Neutrophil (primary cell): ENCODE data around the gene PLEKHM3.

Experiments
- H3K27ac ChIP-seq: fragments of 200-600 bp; sonication (generic); 2 replicates; pipeline ENCODE4 v1.5.1; 2016; ENCODE audit warnings: mild to moderate bottlenecking, moderate library complexity
- H3K27me3 ChIP-seq: fragments of 200-600 bp; sonication (generic); 2 replicates; pipeline ENCODE4 v1.6.0; 2016; ENCODE audit warnings: mild to moderate bottlenecking
- H3K36me3 ChIP-seq: fragments of 200-600 bp; sonication (generic); 2 replicates; pipeline ENCODE4 v1.5.1; 2017
- H3K4me1 ChIP-seq, 2 experiments: fragments of 200-600 bp in 1 of 2; sonication (generic) in 1 of 2; 1 replicate in 1 of 2; 2 replicates in 1 of 2; pipeline versions ENCODE4 v1.5.1 to v1.6.1; 2013 to 2016; ENCODE audit warnings: low read depth in 1 of 2, low read length in 1 of 2, mild to moderate bottlenecking in 1 of 2, moderate library complexity in 1 of 2; ENCODE audit not compliant: control insufficient read depth in 1 of 2, insufficient read depth in 1 of 2
- H3K4me3 ChIP-seq, 2 experiments: fragments of 200-600 bp in 1 of 2; sonication (generic) in 1 of 2; 1 replicate in 1 of 2; 2 replicates in 1 of 2; pipeline ENCODE4 v1.5.1; 2013 to 2016; ENCODE audit warnings: low read depth in 1 of 2, low read length in 1 of 2, mild to moderate bottlenecking in 1 of 2, moderate library complexity in 1 of 2
- H3K9me3 ChIP-seq: fragments of 200-600 bp; sonication (generic); 2 replicates; pipeline ENCODE4 v1.5.1; 2016
- CTCF ChIP-seq: fragments of 200-600 bp; sonication (generic); IDR thresholded peaks from 2 replicates; pipeline ENCODE4 v1.5.1; 2016; ENCODE audit warnings: antibody characterized with exemption

Gene PLEKHM3

GRCh38 chr2:207934720-207935119 lies 90.6 kb downstream of the PLEKHM3 start:
- Histone ChIP-seq H3K9me3 (no peaks in the 10 kb centered on the region), H3K27ac (no peak overlapping the region), H3K4me3 (no peak overlapping the region), H3K27me3 (no peaks in the 10 kb centered on the region), H3K36me3 (peaks cover 18% of the 10 kb centered on the region), H3K4me1 (peaks cover 7 to 10% of the 10 kb centered on the region in 2 experiments)
- no peak for TF ChIP-seq CTCF

DNA sequence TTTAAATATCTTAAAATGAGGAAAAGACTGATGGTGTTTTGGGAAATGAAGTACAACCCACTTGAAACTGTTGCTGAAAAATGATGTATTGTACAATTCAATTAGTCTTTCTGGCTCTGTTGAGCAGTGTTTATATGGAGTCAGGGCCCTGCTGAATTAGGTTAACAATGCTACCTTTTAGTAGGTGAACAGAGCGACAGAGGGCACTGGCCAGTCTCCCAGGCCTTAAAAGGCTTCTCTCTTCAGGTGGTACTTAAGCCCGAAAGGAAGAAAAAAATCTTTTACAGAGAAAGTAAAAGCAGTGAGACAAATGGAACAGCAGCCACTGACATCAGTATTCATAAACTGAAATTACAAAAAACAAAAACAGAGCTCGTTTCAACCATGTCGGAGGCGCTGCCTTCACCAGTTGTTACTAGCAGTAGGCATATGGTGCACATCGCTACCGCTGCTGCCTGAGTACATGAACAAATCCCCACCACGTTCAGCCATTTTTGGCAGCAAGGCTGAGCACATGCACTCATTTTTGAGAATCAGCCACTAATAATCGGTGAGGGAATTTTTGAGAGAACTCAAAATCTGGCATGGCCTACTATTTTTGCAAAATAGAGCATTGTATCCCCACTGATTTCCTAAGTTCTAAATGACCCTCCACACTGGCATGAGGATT lies 91.8 kb downstream of the PLEKHM3 start:
- no peak overlapping the region for H3K27ac ChIP-seq
- peaks cover 7 to 10% of the 10 kb centered on the region in 2 experiments for H3K4me1 ChIP-seq
- H3K36me3 ChIP-seq, result peaks cover 26% of the 10 kb centered on the region
- H3K4me3 ChIP-seq, result no peak overlapping the region
- no peaks in the 10 kb centered on the region for H3K9me3 ChIP-seq
- no peak for TF ChIP-seq CTCF
- H3K27me3 ChIP-seq, result no peaks in the 10 kb centered on the region

- no peak for TF ChIP-seq CTCF
- H3K9me3 ChIP-seq, result no peaks in the 10 kb centered on the region
- H3K4me1 ChIP-seq, result peaks cover 7 to 10% of the 10 kb centered on the region in 2 experiments
- peaks cover 31% of the 10 kb centered on the region for H3K36me3 ChIP-seq
- no peaks in the 10 kb centered on the region for H3K27me3 ChIP-seq
- no peak overlapping the region for H3K27ac ChIP-seq
- H3K4me3 ChIP-seq, result no peak overlapping the region
Measured at GRCh38 chr2:207932106-207932505, 93.2 kb downstream of the PLEKHM3 start.

- Histone ChIP-seq H3K36me3 (peaks cover 35% of the 10 kb centered on the region), H3K27ac (no peak overlapping the region), H3K9me3 (no peaks in the 10 kb centered on the region), H3K4me3 (no peak overlapping the region), H3K27me3 (no peaks in the 10 kb centered on the region), H3K4me1 (peaks cover 10 to 12% of the 10 kb centered on the region in 2 experiments)
- TF ChIP-seq CTCF, result no peak
Measured at GRCh38 chr2:207930747-207931146, 94.6 kb downstream of the PLEKHM3 start.

DNA sequence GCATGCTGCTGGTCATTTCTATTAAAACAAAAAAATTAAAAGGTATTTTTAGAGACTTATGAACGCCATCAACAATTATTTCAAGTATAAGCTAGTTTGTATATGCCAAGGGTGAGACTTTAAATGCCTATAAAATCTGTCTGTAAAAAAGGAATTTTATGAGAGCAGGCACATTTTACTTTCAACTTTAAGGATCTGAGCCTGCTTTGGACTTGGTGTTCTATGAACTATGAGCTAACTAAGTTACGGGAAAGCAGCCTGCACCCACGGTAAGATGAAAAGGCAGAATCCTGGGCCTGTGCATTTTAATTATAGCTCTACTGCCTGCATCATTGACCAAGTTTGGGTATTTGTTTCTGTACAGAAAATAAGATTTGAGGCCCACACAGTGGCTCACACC lies 95.4 kb downstream of the PLEKHM3 start:
- H3K27me3 ChIP-seq, result no peaks in the 10 kb centered on the region
- H3K4me1 ChIP-seq, result peaks cover 10 to 12% of the 10 kb centered on the region in 2 experiments
- H3K9me3 ChIP-seq, result no peaks in the 10 kb centered on the region
- H3K36me3 ChIP-seq, result peaks cover 32% of the 10 kb centered on the region
- no peak overlapping the region for H3K4me3 ChIP-seq
- TF ChIP-seq CTCF, result no peak
- no peak overlapping the region for H3K27ac ChIP-seq
